A549 (cell line): ENCODE measurements around the gene JAGN1.

Experiments used
- CTCF ChIP-seq: fragments of >200 bp; sonication (Bioruptor Twin); formaldehyde crosslinking; IDR thresholded peaks from 3 replicates; pipeline ENCODE4 v1.5.1; 2016
- ESRRA ChIP-seq: fragments of 150-350 bp; IDR thresholded peaks from 2 replicates; pipeline ENCODE4 v1.6.1; 2014; ENCODE audit warnings: mild to moderate bottlenecking, low read length, borderline replicate concordance
- POLR2A ChIP-seq: IDR thresholded peaks from 2 replicates; pipeline ENCODE4 v1.6.1; 2012; ENCODE audit warnings: mild to moderate bottlenecking, low read length
- RNF2 ChIP-seq: fragments of 200-600 bp; sonication (generic); IDR thresholded peaks from 2 replicates; pipeline ENCODE4 v1.6.1; 2016; ENCODE audit warnings: low read depth, mild to moderate bottlenecking, antibody characterized with exemption, moderate library complexity, borderline replicate concordance

GRCh38 chr3:9903904-9904303, 13.5 kb downstream of the JAGN1 start:
- TF ChIP-seq ESRRA (no peak), POLR2A (no peak), CTCF (no peak), RNF2 (no peak)
